NOMO-1 treated with dmso at 0.1 percent for 144 hours (cell line): Measurements from ENCODE around the gene GPR156.
A peak's percentile ranks its signal among the peaks of the same experiment; 100 is the strongest.

ENCODE experiments used
- DNase-seq: peaks from one replicate; lab custom pipeline; 2025; ENCODE audit not compliant: unreplicated experiment; lab: John Stamatoyannopoulos, UW

Gene GPR156

DNA sequence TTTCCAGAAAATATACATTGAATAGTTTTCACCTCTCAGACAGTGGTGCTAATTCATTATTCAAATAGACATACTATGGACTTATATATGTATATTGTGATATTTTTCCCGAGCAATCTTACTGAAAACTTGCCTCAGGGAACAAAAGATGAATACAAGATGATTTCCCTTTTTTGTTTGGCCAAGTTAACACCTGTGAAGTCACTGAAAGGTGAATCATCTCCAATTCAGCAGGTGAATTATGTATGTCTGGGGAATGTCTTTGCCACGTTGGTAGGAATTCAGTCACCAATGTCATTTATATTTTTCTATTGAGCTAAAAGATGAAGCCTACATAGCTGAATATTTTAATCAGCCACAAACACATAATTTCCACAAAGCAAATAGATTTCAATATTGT lies 88.2 kb downstream of the GPR156 start:
- no peak for DNase-seq

DNA sequence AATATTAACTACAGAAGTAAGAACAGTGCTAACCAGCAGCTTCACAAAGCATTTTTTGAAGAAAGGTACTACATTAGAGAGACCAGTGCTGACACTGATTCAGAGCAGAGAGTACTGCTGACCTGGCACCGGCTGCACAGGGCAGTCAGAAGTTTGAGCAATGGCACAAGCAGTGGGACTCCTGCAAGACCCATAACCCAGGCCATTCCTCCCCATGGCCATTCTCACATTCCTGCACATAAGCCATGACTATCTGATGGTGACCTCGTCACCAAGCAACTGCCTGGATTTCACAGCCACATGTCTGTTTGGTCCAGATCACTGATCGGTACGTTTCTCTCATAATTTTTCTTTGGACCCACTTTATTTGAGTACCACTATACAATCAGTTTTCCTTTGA lies 88.7 kb downstream of the GPR156 start:
- DNase-seq, result no peak

DNA sequence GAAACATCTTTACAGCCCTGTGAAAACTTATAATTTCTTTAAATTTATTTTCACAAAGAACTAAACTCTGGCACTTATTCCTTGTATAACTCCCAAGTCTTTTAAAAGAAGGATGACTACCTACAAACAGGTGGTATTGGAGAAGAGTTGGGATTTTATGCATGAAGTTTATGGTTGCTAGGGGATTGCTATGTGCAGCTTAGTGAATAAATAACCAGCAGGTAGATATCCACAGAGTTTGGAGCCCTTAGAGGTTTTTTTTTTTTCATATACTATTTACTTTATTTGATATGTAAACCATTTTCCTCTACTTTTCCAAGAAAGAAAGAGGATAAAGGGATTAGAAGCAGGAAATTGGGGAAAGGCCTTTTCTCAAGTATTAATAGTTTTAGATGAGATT lies 91.5 kb downstream of the GPR156 start:
- DNase-seq, result no peak

DNA sequence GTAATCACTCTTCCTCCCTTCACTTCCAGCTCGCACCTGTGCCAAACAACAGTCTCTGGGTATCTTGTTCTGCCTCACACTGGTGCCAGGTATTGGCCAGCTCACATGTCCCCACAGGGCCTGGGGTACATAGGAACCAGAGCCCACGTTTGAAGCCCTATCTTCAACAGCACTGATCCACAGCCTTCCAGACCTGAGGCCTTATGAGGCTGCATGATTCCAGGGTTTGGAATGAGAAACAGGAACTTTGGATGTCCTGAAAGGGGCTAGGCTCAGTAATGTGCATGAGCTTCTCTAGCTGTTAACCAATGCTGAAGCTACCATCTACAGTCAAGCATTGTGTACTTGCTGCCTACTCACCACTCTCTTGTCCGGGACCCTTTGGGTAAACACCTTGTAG lies 92.4 kb downstream of the GPR156 start:
- DNase-seq, result no peak

DNA sequence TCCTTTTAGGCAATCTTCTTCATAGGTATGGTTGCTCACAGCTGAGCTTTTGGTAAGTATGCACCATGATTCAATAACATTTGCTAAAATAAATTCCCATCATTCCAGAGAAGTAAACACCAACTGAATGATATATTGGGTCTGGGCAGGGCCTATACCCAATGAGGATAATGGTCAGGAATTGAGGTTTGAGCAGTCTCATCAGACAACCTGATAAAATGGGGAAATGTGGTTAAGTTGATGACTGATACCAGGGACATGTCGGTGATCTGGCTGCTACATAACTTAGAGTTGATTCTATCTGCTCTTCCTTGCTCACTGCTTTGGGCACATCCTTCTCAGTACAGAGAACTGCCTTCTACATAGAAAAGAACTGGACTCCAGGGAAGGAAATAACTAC lies 92.9 kb downstream of the GPR156 start:
- DNase-seq, result no peak

DNA sequence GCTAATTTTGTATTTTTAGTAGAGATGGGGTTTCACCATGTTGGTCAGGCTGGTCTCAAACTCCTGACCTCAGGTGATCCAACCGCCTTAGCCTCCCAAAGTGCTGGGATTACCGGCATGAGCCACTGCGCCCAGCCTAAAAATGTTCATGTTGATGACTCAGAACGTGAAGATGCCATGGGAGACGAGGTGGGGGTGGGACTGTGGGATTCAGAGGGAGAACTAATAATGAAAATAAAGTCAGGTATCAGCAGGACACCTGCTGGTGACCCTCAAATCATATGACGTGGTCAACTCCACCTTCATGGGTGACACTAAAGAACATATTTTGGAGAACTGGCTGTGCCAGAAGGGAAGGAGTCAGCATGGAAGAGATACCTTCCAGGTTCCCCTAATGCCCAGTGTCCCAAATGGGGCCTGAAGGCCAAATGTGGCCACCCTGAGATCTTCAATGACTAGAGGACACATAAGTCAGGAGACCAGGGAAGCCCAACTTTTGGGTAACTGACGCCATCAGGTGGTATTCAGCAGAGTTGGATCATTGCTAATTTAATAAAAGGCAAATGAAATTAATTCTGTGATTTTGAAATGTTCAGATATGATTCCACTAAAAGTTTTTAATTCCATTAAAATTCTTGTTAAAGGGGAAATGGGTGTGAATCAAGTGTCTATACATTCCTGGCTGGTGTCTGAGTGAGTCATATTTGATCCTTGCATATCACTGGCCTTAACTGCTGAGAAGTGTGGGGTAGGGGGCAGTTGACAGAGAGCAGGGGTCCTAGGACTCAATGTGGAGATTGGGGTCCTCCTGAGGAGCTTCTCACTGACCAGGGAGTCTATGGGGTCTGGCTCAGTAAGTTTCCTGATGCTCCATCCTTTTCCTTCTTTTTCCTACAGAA lies 102.2 kb downstream of the GPR156 start:
- no peak for DNase-seq

DNA sequence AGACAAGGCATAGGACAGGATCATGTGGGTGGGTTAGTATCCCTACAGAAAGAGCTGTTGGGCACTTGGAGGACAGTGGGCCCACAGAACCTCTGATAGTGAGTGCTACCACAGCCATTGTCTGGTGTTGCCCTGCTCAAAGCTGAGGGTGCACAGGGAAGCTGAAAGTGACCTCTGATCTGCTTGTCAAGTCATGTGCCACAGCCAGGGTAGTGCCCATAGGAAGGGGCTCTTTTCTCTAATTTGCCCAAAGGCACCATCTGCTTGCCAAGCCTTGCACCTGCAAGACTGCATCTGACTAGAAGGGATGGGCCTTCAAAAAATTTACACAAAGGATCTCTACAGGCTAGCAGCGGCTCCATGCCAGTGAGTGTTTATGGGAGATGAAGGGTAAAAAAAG lies 103.4 kb downstream of the GPR156 start:
- no peak for DNase-seq

DNA sequence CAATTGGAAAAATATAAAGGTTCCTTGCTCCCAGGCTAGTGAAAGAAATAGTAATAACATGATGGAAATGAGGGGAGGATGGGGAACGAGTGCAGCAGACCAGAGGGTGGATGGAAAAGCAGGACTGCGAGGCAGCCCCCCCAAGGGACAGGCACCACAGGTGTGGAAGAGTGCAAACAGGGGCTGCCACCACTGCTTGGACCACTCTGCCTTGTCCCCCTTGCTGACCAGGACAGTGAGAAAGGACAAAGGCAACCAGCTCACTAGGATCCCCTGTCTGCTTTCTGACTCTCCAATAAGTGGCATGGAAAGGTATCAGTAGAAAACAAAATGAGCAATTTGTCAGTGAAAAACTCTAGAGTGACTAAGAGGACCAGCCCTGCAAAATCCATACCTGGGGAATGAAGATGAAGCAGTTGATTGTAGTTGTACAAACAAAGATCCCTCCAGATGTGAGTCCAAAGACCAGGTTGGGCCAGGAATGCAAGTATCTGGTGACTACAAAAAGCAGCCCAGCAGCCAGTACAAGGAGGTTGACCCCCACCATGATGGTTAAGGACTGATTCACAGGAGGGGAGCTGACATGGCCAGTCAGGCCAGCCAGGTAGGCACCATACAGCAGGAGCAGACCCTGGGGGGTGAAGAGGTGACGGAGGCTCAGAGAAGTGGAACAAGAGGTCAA lies 104.2 kb downstream of the GPR156 start:
- no peak for DNase-seq

DNA sequence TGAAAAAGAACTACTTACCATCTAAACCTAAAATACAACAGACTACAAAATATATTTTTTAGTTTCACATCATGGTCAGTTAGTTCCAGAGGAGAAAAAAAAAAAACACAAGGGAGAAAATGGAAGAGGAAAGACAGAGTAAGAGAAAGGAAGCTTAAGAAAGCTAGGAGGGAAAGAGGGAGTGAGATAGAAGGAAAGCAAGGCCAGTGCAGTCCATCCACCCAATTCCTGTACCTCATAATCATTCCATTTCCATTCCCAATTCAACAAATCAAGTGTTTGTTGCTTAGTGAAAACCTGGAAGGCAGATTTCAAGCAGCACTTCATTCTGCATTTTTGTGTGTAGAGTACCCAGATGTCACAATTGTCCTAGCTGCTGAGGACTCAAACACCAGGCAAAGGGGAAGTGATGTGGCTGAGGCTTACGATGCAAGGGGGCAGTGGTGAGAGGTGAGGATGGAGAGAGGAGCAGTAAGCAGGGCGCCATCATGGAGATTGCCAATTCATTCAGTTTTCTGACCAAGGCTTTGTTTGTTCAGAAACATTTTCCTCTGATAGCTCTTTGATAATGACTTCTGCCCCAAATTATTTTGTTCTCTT lies 107.2 kb downstream of the GPR156 start:
- peak; percentile 76 for DNase-seq

DNA sequence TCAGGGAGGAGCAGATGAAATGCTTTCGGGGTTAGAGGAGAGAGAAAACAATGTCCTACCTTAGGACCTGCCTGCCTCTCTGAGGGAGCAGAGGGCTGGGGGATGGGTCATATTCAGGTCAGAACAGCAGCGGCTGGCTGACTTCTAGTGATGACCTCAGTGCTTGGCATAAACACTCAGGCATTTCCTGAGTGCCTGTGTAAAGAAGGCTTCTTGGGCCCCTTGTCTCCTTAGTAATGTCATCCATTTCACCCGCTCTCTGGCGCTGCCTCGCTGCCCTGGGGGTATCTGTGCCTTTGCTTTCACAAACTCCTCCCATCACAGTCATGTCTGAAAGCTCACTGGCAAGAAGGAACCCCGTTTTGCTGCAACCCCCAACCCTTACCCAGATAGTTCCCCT lies 107.9 kb downstream of the GPR156 start:
- DNase-seq, result no peak

DNA sequence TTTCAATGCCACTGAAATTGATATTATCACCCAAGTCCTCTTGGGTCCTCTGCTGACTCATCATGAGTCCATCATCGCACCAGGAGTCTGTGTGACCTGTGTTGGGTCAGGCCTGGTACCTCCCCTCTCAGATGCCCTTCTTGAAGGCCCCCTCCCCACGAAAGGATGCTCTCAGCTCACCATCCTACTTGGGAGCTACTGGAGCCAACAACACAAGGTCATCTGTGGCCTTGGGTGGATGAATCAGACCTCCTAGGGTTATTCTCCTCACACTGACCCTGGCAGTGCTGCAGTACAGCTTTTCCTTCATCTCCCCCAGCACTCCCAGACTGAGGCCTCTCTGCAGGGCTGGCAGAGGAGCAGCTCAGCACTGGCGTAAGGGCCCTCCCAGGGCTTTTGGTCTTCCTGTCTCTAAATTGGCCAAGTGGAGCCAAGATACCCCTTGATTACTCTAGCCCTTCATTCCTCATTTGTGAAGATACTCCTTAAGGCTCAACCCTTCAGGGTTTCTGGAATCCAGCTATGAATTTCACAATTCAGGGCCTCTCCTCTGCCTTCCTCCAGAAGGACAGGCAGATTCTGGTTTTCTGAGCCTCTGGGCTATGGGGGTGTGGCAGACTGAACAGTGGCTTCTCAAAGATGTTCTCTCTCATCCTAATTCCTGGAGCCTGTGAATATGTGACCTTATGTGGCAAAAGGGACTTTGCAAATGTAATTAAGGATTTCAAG lies 110.0 kb downstream of the GPR156 start:
- no peak for DNase-seq

DNA sequence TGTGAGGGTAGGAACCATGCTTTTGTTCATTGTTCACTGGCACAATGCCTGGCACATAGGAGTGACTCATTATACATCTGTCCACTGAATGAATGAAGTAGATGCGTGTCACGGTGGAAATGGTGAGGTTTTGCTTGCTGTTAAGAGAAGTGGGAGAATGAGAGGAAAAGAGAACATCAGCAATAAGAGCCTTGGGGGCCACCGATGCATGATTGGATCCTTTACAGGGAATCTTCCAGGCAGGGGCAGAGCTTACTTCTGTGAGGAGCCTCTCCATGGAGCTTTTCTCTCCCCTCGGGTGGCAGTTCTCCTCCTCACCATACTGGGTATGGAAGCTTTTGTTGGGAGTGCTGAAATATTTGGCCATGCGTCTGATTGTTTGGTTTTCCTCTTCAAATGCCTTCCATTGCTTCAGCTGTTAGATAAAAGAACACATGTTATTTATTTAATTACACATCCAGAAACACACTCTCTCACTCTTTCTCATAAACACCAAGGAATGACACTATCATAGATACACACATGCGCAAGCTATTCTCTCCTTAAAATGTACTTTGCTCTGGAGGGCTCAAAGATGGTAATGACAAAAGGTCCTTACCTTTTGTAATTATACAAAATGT lies 111.9 kb downstream of the GPR156 start:
- no peak for DNase-seq

DNA sequence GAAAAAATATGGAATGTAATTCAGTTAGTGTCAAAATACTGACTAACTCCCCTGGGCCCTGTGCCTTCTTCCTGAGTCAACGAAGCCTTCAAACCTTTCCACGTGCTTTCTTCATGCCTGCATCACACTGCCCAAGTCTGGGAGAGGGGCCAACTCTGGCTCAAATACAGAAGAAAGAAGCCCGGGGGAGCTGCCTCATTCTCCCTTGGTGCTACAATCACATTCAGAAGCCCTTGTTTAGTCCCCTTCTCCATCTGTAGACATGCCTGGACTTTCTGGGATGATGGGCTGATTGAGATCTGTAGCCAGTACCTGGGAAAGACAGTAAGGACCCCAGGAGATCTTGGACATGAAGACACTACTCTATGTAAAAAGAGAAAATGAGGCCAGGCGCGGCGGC lies 113.0 kb downstream of the GPR156 start:
- DNase-seq, result no peak

DNA sequence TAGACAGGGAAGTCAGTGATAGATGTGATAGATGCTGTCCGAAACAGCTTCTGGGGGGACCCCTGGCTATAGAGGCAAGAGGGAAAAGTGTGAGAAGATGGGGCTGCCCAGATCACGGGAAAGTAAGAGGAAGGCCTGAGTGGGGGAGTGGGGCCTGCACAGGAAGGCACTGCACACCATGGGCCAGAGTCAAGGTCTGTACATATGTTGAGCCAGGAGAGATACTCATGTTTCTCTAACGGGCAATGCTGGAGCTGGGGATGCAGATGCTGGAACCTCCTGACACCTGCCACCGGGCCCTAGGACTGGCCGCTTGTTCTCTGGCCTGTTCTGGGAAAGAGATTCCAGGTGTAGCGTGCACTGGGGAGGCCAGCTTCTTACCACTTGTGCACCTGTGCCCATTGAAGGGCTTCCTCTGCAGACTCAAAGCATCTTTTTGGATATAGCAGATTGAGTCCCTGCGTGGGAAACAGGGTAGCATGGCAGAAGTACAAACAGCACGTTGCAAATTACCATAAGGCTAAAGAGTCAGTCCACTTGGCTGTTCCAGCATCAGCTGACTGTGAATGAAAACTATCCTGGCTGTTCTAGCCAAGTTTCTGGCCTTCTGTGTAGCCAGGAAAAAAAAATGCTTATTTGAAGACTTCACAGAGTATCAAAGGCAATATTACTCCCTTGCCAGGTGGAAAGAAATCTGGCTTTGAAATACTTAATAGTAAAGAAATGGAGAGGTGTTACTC lies 113.7 kb downstream of the GPR156 start:
- DNase-seq, result no peak

DNA sequence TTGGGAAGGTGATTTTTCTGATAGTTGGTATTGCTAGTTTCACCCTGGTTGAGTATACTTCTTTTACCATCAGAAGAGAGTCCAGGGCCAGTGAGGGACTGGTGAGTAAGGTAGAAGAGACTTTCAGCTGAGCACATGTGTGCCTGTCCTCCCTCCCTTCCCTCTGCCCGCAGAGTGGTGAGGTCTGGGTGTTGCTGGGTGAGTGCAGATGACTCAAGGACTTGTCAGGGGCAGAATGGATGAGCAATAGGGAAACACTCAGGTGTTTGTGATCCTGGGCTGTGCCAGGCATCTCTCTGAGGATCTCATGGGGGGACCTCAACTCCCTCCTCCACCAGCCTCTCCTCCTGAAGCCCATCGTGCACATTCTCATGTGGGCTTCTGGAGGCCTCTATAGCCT lies 114.8 kb downstream of the GPR156 start:
- DNase-seq, result no peak

DNA sequence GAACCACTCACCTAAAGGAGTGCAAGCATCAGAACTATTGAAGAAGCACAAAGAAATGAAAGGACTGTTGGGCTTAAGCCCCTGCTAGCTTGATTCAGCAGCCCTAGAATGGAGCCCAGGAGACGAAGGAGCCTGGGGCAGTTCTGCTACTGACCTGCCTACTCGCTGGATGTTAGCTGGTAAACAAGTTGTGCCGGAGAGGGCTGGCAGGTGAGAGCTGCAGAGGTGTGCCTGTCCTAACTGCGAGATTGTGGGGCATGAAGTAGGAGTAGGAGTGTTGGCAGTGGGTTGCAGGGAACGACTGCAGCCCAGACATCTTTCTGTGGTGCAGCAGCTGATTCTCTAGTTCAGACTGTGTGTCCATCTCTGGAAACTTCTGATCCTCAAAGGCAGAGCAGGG lies 115.6 kb downstream of the GPR156 start:
- no peak for DNase-seq

DNA sequence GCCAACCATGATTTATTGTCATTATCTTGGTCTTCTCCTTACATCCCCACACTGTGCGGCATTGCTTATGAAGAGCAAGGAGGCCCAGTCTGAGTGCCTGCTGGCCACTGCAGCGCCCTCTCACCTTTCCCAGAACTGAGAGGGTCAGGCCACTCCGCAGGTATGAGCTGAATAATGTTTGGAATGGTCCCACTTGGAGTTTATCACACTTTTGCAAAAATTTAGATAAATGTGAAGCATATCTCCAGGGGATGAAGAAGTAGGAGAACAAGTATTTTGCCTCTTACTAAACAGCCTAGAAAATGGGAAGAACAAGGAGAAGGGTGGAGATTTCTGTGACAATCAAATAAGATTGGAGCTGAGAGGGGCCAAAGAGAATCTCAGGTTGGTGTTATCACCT lies 116.4 kb downstream of the GPR156 start:
- no peak for DNase-seq

DNA sequence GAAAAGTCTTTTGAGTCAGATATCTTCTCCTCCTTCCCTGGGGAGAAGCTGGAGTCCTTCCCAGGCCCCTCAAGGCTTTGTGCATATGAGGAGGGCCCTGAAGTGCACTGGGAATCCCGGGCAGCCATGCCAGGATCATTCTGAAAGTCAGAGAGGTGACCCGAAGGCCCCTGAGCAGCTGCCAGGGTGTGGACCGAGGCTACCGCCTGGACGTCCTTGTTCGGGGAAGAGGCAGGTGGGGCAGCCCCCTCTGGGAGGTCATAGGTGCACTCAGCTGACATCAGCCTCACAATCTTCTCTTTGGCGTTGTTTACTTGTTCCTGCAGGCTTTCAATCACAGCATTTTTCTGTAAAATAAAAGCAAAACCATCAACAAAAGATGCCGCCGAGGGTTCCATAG lies 117.0 kb downstream of the GPR156 start:
- DNase-seq, result no peak

DNA sequence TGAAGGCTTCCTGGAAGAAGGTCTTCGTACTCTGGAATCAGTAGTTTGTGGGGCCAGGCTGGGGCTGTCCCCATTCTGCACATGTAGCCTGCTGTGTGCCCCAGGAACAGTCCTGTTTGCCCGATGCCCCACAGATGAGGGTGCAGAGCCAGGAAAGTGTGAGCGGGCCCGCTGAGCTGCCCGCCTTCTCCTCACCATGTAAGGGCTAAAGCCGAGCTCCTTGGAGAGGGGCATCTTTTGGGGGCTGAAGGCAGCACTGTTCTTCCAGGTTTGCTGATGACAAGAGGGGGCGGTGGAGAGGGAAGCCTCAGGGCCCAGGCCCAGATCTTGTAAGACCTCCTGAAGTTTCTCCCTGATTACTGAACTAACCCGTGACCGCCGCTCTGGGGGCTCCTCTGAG lies 117.5 kb downstream of the GPR156 start:
- DNase-seq, result no peak

DNA sequence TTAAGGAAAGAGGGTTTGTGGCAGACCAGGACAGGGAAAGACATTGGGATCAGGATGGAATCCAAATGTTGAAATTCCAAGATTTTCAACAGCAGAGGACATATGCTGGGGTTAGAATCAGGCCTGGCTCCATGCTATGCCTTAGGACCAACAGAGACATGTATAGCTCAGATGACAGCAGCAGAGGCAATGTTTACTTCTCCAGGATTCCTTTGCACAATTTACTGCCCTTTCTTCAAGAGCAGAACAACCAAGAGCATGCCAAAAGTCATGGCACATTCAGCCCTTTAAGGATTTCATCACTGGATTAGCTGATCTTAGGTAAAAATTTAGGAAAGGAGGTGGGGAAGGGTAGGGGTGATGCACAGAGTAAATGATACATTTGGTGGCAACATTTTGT lies 121.2 kb downstream of the GPR156 start:
- no peak for DNase-seq
